ENCODE results near the gene ANKRD34A.

Gene ANKRD34A

DNA sequence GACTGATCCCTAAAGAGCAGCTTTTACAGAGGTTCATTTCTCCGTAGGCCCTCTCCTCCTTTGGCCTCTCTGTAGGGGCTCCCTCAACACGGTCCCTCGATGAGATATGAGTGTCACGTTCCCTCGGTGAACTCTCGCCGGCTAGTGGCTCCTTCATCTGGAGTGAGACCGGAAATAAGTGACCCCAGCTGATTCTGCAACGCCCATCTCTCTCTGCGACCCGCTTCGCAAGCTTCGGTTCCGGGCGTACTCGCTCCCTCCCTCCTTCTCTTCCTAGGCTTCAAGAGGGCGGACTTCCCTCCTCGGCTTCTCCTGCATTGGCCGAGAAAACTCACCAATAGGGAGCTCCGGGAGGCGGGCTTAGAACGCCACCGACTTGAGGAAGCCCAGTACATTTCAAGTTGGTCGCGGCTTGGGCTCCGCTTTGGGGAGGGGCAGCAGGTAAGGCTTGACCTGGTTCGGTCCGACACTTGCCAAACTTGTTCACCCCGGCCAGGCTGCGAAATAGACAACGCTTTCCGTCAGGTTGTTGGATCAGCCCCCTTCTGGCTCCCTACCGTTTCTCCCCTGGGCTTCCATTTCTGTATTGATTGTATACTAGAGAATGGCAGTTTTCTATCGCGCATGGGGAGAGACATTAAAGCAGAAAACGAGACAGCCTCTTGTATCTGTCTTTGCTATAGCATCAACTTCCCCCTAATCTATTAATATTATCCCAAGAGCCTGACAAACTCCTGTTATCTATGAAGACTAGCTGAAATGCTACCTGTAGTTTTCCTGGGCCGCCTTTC is at the start of gene ANKRD34A, which contains the start of gene POLR3GL:
Gene ANKRD34A, minus strand, starts transcription at position 248 of the 791 bp plus-strand sequence. CDS start 2,816 bp downstream, outside the sequence.
Gene POLR3GL, plus strand, starts transcription at position 363 of the 791 bp plus-strand sequence. CDS start 10,176 bp downstream, outside the sequence.
- peak; percentile 98 for DNase-seq

DNA sequence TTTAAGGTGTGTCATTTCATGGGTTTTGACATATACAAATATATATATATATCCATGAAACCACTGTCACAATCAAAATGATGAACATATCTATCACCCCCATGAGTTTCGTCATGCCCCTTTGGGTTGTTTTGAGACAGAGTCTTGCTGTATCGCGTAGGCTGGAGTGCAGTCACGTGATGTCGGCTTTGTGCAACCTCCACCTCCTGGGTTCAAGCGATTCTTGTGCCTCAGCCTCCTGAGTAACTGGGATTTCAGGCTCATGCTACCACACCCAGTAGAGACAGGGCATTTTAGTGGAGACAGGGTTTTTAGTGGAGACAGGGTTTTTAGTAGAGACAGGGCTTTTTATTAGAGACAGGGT is 49.2 kb upstream of the ANKRD34A start:
- no peak for DNase-seq

DNA sequence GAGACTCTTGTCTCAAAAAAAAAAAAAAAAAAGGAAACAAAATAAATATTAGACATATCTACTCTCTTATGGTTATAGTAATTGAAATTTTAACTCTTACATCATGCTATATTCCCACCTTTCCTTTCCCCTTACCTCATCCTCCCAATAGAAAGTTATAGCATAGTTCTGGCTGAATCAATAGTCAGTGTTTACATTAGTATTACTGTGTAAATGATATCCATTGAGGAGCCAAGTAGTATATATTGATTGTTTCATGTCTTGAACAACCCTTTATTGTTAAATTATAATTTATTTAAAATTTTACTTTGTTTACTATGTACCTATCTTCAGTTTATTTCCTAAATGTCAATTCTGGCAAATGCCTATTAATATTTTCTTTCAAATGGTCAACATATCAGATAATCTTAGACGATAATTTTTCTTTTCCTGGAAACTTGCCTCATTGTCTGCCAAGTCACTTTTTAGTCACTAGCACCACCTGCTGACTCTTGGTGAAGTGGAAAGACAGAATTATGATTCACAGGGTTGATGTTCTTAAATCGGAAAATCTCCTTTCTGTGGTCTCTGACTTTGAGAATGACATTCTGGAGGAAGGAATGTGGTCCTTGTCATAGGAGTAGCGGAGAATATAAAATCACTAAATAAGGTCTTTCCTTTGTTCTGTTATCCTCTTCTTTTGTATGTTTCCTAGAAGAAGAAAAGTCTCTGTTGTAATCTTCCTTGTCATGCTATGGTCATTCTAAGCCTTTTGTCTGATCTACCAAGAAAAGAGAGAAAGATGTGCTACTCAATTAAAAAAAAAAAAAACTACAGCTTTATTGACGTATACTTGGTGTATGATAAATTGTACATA is 48.6 kb upstream of the ANKRD34A start:
- DNase-seq: peak; percentile 75

DNA sequence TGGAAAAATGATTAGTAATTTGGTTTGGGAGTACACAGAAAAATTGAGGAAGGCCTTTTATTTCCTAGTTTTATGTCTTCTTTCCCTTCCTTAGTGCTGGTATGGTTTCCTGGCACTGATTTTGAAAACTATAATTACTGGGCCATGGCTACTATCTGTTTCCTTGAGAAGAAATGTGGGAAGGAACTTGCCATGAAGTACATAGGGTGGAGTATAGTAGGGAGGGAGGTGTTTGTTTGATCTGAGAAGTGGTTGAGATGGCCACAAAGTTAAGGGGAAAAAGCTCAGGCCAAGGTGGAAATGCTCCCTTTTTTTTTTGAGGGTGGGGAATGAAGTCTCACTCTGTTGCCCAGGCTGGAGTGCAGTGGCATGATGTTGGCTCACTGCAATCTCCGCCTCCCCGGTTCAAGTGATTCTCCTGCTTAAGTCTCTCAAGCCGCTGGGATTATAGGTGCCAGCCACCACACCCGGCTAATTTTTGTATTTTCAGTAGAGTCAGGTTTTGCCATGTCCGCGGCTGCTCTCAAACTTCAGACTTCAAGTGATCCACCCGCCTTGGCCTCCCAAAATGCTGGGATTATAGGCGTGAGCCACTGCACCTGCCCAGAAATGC is 45.9 kb upstream of the ANKRD34A start:
- DNase-seq: no peak

DNA sequence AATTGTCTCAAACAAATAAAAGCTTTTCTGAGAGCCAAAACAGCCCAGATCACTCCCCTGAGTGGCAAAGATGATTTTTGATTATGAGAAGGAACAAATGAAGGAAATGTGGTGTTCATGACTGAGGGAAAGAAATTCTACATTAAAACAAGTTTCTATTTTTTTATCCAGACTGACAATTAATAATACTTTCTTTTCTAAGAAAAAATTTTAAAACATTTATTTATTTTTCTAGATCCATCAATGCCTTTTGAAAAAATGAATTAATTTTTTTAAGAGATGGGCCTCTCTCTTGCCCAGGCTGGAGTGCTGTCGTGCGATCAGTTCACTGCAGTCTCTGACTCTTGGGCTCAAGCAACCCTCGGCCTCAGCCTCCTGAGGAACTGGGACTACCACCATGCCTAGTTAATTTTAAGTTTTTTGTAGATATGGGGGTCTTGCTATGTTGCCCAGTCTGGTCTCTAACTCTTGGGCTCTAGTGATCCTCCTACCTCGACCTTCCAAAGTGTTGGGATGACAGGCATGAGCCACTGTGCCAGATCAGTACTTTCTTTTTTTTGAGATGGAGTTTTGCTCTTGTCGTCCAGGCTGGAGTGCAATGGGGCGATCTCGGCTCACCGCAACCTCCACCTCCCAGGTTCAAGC is 43.2 kb upstream of the ANKRD34A start:
- no peak for DNase-seq

DNA sequence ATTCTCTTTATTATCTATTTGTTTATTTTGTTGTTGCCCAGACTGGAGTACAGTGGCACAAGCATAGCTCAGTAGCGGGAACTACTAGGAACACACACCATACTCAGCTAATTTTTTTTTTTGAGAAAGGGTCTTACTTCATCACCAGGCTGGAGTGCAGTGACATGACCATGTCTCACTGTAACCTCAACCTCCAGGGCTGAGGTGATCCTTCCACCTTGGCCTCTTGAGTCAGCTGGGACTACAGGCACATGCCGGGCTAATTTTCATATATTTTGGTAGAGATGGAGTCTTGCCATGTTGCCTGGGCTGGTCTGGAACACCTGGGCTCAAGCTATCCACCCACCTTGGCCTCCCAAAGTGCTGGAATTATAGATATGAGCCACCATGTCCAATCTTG is 37.3 kb upstream of the ANKRD34A start:
- no peak for DNase-seq

DNA sequence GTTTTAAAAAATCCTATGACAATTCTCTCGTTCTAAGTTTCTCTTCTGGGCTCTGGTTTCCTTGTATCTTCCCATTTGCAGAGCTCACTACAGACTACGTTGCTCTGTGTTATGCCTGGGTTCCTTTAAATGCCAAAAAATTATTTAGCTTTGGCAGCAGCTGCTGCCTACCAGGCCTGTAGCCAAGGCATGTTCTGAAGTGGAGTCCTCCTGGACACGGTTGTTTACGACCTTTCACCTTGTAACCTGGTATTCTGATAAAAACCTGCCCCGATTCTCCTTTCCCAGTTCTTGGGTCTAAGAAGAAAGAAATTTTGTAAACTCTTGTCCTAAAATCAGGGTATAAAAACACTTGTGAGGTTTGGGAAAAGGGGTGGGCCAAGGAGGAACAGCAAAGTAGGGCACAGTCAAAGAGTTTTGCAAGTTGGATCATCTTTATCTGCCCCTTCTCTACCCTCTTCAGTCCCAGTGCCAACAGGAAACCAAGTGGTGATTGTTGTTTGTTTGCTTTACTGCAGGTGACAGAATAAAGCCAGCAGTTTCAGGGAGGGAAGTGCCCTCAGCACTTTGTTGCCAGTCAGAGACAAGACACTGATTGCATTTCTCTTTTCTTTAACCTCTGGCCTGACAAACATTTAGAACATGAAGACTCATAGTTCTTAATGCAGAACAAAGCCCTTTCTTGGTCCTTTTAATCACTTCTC is 35.1 kb upstream of the ANKRD34A start:
- peak; percentile 39 for DNase-seq

DNA sequence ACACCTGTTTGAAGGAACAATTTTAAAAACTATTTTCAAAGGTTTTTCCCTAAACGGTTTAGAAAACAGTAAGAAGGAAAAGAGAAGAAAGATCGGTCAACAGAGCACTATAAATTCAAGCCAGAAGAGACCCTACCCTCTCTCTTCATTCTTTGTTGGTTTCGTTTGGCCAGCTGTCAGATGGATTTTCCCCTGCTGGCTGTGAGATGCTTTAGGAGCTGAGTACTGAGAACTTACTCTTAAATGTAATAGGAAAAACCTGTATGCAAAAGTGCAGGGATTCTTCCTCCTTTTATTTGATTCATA is 33.3 kb upstream of the ANKRD34A start:
- no peak for DNase-seq

DNA sequence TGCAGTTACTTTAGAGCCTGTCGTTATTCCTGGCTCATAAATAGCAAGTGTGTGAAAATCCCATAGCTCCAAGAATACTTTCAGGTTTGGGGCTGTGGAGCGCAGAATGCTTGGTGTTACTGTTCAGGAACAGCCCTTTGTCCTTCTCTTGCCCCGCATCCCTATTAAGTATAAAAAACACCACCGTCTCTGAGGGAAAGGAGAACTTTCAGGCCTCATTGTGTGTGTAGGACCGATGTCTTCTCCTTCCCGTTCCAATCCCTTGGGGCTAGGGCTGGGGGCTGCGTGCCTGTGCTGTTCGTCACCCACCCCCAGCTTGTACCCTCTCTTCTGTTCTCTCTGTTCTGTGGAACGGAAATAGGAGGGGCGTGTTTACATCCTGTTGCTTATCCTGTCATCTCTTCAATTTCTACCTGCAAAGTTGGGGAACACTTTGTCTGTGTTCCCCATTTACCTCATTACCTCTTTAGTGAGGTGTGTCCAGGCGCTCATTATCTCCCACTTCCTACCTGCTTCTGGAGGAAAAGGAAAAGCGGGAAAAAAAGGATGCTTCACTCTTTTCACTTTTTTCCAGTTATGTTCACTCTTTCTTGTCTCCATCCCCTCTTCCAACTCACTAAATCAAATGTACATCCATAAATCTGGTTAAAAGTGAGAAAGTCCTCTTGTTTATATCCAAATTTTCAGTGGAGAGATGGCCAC is 32.8 kb upstream of the ANKRD34A start:
- DNase-seq: peak; percentile 67

DNA sequence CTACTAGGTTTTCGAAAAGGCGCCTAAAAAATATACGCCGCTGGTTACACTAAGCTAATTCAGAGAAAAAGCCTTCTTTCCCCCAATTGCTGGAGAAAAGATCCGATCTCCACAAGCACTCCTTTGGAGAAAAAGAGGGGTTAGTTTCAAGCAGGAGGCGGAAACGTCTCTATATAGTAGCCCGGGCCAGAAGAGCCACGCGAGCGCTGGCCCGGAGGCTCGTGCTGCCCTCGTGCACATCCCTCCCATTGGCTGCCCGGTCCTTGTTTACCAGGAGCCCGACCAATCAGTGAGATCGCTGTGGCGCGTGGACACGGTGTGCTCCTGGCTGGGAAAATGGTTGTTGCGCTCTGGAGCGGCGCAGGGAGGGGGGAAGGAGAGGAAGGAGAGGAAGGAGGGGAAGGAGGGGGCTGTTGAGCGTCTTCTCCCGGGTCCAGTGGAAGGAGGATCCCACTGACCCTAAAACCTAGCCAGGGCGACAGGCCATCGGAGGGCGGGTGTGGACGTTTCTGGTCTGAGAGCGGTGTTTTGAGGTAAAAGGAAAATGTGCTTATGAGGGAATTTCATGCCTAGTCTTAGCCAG is 32.1 kb upstream of the ANKRD34A start, which contains the start of gene TXNIP:
Gene TXNIP, minus strand, starts transcription at position 147 of the 583 bp plus-strand sequence. CDS start 313 bp downstream, outside the sequence.
- DNase-seq: peak; percentile 97

DNA sequence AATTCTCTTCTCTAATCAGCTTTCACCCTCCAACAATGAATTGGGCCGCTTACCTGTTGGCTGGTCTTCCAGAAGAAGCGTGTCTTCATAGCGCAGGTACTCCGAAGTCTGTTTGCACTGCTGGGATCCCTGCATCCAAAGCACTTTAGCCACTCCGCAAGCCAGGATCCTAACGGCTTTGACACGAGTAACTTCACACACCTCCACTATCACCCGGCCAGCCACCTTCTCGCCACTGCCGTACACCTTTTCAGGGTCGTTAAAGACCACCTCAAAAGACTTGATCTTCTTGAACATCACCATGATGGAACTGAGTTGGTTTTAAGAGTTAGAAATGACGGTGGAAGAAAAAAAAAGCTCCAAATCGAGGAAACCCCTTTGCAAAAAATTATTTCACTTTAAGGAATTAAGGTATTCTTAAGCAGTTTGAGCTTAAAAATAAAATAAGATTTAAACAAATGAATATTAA is 31.6 kb upstream of the ANKRD34A start:
- no peak for DNase-seq

DNA sequence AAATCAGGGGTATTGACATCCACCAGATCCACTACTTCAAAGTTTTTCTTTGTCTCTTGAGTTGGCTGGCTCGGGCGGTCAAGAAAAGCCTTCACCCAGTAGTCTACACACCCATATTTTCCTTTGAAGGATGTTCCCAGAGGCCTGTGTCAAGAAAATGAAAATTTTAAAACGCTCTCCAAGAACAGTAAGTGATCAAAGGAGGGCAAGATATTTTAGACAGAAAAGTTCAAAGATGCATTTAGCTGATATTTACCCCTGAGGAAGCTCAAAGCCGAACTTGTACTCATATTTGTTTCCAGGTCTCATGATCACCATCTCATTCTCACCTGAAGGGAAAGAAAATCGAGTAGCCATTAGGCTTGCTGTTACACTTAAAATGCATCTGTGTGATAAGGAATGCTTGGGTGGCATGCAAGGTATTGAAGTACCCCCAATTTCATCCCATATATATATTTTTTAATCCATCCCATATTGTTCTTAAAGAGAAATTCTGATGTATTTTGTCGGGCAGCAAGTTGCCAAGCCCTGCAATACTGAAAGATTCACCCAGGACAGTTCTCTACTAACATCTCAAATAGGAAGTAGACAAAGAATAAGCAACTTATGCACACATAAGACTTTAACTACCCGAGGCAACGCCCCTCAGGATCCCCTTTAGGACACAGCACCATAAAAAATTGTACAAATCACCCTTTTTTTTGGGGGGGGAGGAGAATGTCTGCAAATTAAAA is 30.9 kb upstream of the ANKRD34A start:
- DNase-seq: no peak

DNA sequence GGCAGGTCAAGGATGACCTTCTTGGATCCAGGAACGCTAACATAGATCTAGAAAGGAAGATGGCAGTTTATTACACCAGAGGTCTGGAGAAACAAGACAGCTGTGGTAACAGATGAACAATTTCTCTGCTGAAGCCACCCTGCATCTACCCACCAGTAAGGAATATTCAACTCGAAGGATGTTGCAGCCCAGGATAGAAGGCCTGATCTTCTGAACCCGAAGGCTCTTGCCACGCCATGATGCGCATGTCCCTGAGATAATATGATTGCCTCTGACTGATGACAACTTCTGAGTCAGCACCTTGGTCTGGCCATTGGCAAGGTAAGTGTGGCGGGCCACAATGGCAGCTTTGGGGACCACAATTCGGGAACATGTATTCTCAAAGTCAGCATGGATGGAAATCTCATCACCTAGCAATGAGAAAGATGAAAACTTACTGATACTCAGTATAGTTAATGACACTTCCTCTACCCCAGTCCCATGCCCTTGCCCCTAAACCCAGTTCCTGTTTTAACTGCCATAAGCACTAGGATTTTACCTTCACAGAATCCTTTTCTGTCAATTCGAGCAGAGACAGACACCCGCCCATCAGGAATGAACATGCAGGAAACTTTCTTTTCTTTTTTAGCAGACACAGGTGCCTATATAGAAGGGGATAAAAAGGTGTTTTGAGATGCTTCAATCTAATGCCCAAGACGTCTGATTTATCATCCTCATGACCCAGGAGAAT is 30.2 kb upstream of the ANKRD34A start:
- peak; percentile 60 for DNase-seq

DNA sequence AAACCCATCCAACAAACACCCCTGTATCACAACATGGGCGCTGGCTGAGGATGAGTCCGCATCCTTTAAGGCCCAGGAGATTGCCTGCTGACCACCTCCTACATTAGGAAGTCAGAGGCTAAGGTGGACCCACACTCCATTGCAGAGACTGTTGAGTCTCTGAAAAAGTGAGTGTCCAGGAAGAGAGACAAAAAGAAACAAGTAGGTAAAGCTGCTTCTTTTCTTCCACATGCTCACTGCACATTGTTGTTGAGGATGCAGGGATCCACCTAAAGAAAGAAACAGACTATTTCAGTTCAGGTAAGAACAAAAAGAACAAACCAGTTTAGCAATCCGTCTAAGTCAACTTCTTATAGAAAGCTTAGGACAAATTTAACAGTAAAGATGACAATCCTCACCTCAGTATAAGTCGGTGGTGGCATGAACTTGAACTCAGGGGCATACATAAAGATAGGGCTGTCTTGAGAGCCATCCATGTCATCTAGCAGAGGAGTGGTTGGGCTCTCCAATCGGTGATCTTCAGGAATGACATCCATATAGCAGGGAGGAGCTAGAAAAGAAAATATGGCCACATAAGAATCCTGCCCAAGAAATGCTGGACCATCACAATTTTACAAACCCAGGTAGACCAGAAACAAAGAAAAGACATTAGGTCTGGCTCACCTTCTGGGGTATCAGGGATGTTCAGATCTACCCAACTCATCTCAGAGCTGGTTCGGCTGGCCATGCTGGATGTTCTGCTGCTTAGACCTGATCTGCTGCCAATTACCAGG is 29.4 kb upstream of the ANKRD34A start:
- DNase-seq: no peak

DNA sequence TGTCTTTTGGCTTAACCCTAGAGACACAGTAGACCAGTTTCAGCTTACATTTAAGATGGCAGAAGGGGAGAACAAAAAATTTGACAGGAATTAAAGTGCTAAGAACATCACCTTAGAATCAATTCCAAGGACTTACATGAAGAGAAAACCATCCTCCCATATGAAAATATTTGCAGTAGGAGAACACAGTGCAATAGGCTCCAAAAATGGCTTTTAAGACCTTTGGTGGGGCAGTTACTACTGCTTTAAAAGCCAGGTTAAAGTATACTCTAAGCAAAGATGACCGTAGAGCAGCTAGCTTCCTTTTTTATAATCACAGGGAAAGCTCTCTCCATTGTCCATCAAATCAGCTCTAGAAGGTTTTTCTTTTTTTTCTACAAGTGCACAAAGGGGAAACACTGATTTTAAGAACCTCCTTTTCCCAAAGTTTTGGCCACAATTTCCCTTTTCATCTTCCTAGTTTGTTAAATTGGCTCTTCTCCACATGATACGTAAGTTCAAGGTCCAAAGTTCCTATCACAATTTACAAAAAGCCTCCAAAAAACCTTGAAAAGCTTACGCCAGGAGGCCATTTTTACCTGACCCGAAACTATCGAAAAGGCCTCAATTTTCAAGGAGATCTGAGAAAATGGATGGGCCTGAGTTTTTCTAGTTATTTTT is 28.7 kb upstream of the ANKRD34A start:
- DNase-seq: no peak

DNA sequence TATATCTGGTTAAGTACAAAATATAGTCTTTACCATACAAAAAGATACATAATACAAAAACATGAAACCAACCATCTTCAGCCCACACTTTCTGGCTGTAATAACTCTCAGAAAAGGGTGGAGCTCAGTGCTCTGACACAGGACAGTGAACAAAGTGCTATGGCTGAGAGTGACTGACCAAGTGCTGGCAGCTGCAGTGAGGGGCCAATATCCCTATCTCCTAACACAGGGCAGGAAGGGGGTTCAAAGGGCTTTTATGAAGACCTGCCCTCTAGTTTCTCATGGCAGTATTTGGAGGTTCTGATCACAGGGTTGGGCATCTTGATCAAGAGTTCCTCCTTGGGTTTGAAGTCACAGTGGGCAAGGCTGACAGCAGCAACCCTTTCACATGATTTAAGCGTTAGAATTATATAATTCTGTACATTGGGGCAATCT is 28.1 kb upstream of the ANKRD34A start:
- no peak for DNase-seq

DNA sequence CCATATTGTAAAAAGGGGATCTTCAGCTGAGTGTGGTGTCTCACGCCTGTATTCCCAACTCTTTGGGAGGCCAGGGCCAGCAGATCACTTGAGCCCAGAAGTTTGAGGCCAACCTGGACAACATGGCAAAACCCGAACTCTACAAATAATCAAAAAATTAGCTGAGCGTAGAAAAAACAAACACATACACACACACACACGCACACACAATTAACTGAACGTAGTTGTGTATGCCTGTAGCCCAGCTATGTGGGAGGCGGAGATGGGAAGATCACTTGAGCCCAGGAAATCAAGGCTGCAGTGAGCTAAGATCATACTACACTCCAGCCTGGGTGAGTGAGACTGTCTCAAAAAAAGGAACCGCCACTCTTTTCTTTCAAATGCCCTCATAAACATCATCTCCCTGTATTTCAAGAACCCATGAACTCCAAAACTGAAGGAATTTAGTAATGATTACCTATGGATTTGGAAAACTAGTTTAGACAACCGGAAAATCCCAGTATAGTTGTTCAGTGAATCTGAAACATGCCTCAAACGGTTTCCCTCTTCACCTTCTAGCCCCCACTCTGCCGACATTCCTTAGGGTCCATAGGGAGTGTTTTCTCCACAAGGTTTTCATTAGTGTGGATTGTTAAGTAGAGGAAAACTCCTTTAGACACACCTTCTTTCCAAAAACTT is 27.5 kb upstream of the ANKRD34A start:
- no peak for DNase-seq

Measured in activated CD4-positive, alpha-beta T cell treated with anti-CD3 and anti-CD28 coated beads, Interleukin-2, Interleukin-6, amounts not matched to agents 100 ng/mL and 50 ng/mL, durations not matched to agents 16 hours and 8 hours (primary cell).